SKM-1 (cell line): ENCODE data around the gene RNF180.
A peak's percentile ranks its signal among the peaks of the same experiment; 100 is the strongest.
"Not testable (repeated sequence)": the region's sequence is repeated elsewhere in the genome, so short reads cannot be mapped to it uniquely, and the experiment has no call there.

Experiments
- DNase-seq: peaks from one replicate; lab custom pipeline; 2025; ENCODE audit not compliant: unreplicated experiment; lab: John Stamatoyannopoulos, UW

Gene RNF180

DNA sequence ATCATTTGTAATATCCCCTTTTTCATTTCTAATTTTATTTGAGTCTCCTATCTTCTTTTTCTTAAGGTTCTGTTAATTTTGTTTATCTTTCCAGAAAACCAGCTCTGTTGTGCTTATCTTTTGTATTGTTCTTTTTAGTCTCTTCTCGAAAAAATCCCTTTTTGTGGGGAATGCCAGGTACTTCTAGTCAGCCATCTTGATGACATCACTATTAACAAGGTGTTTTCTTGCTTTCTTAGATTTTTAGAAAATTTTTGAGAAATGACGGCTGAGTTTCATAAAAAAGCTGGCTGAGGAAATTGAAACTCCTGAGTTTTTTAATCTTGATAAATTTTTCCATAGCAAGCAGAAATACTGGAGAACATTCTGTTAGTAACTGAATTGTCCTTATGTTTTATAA, 10.7 kb downstream of the RNF180 start:
- no peak for DNase-seq

- DNase-seq: no peak
Measured at GRCh38 chr5:64180661-64181343, 15.2 kb downstream of the RNF180 start.

DNA sequence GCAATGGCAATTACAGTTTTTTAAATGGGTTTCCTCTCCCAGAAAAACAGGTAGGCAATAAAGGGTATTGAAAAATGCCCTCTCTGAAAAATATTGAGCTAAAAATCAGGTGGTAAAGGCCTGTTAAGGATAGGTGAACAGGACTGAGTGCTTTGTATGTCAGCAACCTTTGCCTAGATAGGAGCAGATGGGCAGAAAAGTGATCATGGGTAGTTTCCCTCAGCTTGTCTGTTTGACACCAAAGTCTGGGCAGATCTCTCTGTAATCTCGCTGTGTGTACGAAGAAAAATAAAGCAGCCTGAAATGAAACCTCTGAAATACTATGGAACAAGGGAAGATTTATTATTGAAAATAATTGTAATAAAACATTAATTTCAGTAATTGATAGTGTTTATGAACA, 15.8 kb downstream of the RNF180 start:
- DNase-seq: no peak

GRCh38 chr5:64183956-64184355, 18.3 kb downstream of the RNF180 start:
- DNase-seq: no peak

GRCh38 chr5:64184832-64185231, 19.2 kb downstream of the RNF180 start:
- DNase-seq: no peak

DNA sequence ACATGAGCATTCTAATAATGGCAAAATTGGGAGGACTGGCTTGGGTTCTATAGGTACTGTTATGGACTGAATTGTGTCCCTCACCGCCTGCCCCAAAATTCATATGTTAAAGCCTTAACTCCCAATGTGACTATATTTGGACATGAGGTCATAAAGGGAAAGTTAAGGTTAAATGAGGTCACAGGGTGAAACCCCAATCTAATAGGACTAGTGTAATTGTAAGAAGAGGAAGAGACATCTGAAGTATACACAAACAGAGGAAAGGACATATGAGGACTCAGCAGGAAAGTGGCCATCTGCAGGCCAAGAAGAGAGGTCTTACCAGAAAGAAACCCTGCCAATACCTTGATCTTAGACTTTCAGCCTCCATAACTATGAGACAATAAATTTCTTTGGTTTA, 23.1 kb downstream of the RNF180 start:
- no peak for DNase-seq

GRCh38 chr5:64190562-64191306, 25.1 kb downstream of the RNF180 start:
- no peak for DNase-seq

GRCh38 chr5:64195981-64196380, 30.3 kb downstream of the RNF180 start:
- DNase-seq: no peak

DNA sequence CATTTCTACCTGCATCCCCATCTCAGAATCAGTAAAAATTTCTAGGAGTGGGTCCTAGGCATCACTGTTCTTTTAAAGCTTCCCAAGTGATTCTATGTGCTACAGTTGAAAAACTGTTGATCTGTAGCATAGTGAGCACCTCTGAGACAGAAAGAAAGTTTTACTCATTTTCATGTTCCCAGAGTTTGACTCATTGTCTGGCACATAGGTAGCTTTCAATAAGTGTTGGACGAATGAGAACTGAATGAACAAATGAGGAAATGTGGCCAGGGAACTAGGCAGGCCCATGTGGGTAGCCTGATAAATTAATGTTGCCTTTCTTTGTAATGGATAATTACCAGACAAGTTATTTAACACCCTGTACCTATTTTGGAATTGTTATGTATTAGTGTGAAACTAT, 33.8 kb downstream of the RNF180 start:
- no peak for DNase-seq

DNA sequence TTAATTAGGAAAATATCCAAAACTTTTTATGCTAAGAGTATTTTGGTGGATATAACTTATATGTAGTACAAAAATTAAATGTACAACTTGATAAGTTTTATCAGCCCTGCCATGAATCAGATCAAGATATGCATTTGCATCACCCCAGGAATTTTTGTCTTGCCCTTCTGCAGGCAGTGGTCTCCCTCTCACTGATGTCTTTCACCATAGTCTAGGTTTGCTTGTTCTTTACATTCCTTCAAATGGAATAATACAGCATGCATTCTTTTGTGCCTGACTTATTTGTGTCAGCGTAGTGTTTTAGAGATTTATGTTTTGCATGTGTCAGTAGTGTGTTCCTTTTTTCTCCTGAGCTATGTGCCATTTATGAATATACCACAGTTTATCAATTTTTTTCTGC, 36.4 kb downstream of the RNF180 start:
- no peak for DNase-seq

GRCh38 chr5:64206653-64207052, 41.0 kb downstream of the RNF180 start:
- no peak for DNase-seq

- no peak for DNase-seq
Measured at GRCh38 chr5:64207978-64208377, 42.3 kb downstream of the RNF180 start.

DNA sequence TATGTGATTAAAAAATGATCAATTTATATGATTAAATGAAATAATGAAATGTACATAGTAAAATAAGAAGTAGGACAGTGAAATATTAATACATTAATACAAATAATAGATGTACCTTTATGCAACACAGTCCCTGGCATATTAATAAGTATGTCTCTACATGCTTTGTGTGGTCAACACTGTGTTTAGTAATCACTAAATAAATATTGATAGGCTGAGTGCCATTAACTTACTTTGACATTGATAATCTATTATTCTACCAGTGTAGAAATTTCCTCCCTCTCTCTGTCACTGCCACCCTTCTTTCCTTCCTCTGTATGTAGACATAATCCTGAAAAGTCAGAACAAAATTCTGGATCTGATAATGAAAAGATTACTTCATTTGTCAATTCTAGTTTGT, 43.7 kb downstream of the RNF180 start:
- DNase-seq: no peak

DNA sequence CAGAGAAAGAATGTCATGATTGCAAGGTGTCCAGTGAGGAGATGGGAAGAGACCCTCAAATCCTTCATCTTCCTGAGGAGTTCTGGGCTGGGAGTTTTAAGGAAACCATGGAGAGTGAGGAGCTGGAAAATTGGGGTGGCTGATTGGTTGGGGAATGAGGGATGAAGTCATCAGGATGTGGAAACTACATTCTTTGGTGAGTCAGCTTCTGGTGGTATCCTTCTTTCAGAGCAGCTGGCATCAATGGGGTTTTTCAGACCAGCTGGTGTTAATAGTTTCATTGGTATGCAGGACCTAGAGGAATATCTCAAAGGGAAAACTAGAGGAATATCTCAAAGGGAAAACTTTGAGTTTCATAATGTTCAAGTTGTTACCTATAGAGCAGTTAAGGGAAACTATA, 45.2 kb downstream of the RNF180 start:
- no peak for DNase-seq

GRCh38 chr5:64213011-64213410, 47.4 kb downstream of the RNF180 start:
- DNase-seq: no peak

GRCh38 chr5:64213531-64213930, 47.9 kb downstream of the RNF180 start:
- DNase-seq: no peak

DNA sequence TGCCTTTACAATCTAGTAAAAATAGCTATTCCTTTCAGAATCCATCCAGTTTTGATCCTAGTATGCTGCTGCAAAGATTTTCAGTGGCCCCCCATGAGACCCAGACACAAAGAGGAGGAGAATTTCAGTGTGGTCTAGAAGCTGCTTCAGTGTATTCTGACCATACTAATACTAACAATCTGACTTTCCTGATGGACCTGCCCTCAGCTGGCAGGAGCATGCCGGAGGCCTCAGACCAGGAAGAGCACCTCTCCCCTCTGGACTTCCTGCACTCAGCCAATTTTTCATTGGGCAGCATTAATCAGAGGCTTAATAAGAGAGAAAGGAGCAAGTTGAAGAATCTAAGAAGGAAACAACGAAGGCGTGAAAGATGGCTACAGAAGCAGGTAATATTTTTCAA, 48.5 kb downstream of the RNF180 start:
- DNase-seq: no peak

GRCh38 chr5:64221911-64222310, 56.3 kb downstream of the RNF180 start:
- DNase-seq: no peak

DNA sequence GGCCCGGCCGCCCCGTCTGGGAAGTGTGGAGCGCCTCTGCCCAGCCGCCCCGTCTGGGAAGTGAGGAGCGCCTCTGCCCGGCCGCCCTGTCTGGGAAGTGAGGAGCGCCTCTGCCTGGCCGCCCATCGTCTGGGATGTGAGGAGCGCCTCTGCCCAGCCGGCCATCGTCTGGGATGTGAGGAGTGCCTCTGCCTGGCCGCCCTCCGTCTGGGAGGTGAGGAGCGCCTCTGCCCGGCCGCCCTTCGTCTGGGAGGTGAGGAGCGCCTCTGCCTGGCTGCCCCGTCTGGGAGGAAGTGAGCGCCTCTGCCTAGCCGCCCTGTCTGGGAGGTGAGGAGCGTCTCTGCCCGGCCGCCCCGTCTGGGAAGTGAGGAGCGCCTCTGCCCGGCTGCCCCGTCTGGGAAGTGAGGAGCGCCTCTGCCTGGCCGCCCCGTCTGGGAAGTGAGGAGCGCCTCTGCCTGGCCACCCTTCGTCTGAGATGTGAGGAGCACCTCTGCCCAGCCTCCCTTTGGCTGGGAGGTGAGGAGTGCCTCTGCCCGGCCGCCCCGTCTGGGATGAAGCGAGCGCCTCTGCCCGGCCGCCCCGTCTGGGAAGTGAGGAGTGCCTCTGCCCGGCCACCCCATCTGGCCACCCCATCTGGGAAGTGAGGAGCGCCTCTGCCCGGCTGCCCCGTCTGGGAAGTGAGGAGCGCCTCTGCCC, 59.8 kb downstream of the RNF180 start:
- DNase-seq: not testable (repeated sequence)

DNA sequence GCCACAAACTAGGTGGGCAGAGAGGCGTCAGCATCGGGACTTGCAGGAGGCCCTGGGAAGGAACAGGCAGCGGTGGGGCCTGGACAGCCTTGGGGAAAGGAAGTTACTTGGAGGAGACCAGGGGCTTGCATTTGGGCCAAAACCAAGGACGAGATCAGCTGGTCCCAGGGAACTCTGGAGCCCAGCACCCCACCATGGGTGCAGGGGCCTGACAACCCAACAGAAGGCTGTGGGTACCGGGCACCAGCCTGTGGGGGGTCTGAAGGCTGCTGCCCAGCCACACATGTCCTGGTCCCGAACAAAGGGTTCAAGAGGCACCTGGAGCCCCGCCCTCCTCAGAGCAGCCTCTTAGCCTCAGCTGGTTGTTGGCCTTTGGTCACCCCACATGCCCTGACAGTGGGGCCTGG, 61.5 kb downstream of the RNF180 start:
- DNase-seq: not testable (repeated sequence)

DNA sequence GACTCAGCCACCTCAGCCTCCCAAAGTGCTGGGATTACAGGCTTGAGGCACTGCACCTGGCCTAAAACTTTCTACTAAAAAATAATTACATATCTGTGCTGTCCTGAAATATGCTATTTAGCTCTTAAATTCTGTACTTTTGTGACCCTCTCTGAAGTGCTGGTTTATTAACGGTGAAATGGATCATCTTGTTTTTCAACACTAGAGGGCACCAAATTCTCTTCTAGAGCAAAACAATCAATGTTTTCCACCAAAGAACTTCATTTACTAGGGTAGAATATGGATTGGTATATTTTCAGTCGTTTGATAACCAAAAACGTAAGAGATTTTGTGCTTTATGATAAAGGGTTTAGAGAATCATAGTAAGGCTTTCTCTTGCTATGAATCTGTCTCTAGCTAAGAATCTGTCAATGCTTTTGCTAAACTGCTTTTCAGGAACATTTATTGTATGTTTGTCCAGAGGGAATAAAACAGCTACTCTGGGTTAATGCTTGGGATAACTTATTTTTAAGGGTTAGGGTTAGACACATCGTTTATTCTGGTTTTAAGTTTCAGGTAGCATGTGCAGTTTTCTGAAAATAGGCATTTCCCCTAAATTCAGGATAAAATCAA, 63.6 kb downstream of the RNF180 start:
- DNase-seq: peak; percentile 33

- DNase-seq: no peak
Measured at GRCh38 chr5:64260756-64261155, 95.1 kb downstream of the RNF180 start.
